ENCODE measurements around the gene NCKAP5L. TPM values are rescaled to one million over a fixed set of nuclear protein-coding genes. Genes with fewer than 3 reads are reported as not detected.
A peak's percentile ranks its signal among the peaks of the same experiment; 100 is the strongest.

The NCKAP5L gene
- total RNA-seq, 1 donor from 2014 or later, result 33.4 TPM

GRCh38 chr12:49766115-49766455, 62.1 kb downstream of the NCKAP5L start:
- H3K4me1 ChIP-seq, result peaks cover 0 to 3% of the 10 kb centered on the region in 2 donors

GRCh38 chr12:49764126-49764525, 64.1 kb downstream of the NCKAP5L start:
- TF ChIP-seq CTCF (IDR thresholded peaks at IDR 0.05), result no peak
- peak in 1 of 2 donors; percentile 37 for DNase-seq (ENCODE audit: low spot score in 2 of 2)
- Histone ChIP-seq H3K4me1 (peaks cover 0 to 3% of the 10 kb centered on the region in 2 donors), H3K9me3 (no peaks in the 10 kb centered on the region), H3K4me3 (no peak overlapping the region), H3K36me3 (peaks cover 62 to 64% of the 10 kb centered on the region in 2 donors), H3K27ac (no peak overlapping the region), H3K27me3 (no peaks in the 10 kb centered on the region)
- intact Hi-C loops (cut with DNase I), result no loop called here

More at GRCh38 chr12:49766115-49766455, 62.1 kb downstream of the NCKAP5L start:
- intact Hi-C loops (cut with DNase I), result no loop called here
- no peak for TF ChIP-seq CTCF (IDR thresholded peaks at IDR 0.05)
- H3K36me3 ChIP-seq, result peaks cover 43 to 44% of the 10 kb centered on the region in 2 donors
- peak in 1 of 2 donors; percentile 42 for DNase-seq (ENCODE audit: low spot score in 2 of 2)
- H3K4me3 ChIP-seq, result no peak overlapping the region
- no peak overlapping the region for H3K27ac ChIP-seq
- H3K27me3 ChIP-seq, result no peaks in the 10 kb centered on the region
- H3K9me3 ChIP-seq, result no peaks in the 10 kb centered on the region

- Histone ChIP-seq H3K27ac (no peak overlapping the region), H3K4me1 (peaks cover 0 to 3% of the 10 kb centered on the region in 2 donors), H3K4me3 (no peak overlapping the region), H3K36me3 (peaks cover 73 to 74% of the 10 kb centered on the region in 2 donors), H3K27me3 (no peaks in the 10 kb centered on the region), H3K9me3 (no peaks in the 10 kb centered on the region)
- TF ChIP-seq CTCF (IDR thresholded peaks at IDR 0.05), result peak; percentile 29 to 69 (median 63)
- intact Hi-C loops (cut with DNase I), result no loop called here
- DNase-seq (ENCODE audit: low spot score in 2 of 2), result peak; percentile 28 to 87
Measured at GRCh38 chr12:49763006-49763591, 65.1 kb downstream of the NCKAP5L start.

GRCh38 chr12:49762468-49762847, 65.8 kb downstream of the NCKAP5L start:
- Histone ChIP-seq H3K4me1 (peaks cover 0 to 3% of the 10 kb centered on the region in 2 donors), H3K4me3 (no peak overlapping the region), H3K36me3 (peaks cover 79 to 81% of the 10 kb centered on the region in 2 donors), H3K9me3 (no peaks in the 10 kb centered on the region), H3K27me3 (no peaks in the 10 kb centered on the region), H3K27ac (no peak overlapping the region)
- DNase-seq (ENCODE audit: low spot score in 2 of 2), result peak in 1 of 2 donors; percentile 27
- no peak for TF ChIP-seq CTCF (IDR thresholded peaks at IDR 0.05)
- intact Hi-C loops (cut with DNase I), result no loop called here

- peaks cover 85 to 86% of the 10 kb centered on the region in 2 donors for H3K36me3 ChIP-seq
- H3K9me3 ChIP-seq, result no peaks in the 10 kb centered on the region
- no peak for TF ChIP-seq CTCF (IDR thresholded peaks at IDR 0.05)
- no peaks in the 10 kb centered on the region for H3K27me3 ChIP-seq
- peaks cover 0 to 3% of the 10 kb centered on the region in 2 donors for H3K4me1 ChIP-seq
- no peak overlapping the region for H3K27ac ChIP-seq
- no peak for DNase-seq (ENCODE audit: low spot score in 2 of 2)
- no peak overlapping the region for H3K4me3 ChIP-seq
- intact Hi-C loops (cut with DNase I), result no loop called here
Measured at GRCh38 chr12:49761677-49762467, 66.3 kb downstream of the NCKAP5L start.
